GM10266 (cell line): Measurements from ENCODE around the gene COG8.
"Not testable (repeated sequence)": the region's sequence is repeated elsewhere in the genome, so short reads cannot be mapped to it uniquely, and the experiment has no call there.

ENCODE experiments used
- DNase-seq: peaks from one replicate; pipeline ENCODE4 v3.0.0; 2012; ENCODE audit errors: extremely low spot score
- CTCF ChIP-seq: IDR thresholded peaks from 2 replicates; pipeline ENCODE4 v1.5.1; 2012; ENCODE audit warnings: mild to moderate bottlenecking, low read depth; ENCODE audit not compliant: control insufficient read depth, insufficient read depth; ENCODE audit errors: missing control alignments

Gene COG8

DNA sequence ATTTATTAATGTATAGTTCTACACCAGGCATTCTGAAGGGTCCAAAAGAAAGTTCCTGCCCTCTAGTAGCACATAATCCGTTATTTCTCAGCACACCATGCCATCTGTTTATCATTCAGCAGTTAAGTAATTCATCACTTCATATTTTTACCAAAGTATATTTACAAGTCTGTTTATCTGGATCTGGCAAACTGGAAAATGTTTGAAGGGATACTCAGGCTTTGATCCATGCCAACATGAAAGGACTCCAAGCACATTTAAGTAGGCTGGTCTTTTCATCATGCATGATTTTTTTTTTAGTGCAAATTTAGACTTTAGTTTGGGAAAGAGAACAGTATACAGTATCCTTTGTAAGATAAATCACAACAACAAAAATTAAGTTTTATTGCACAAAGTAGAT, 32.3 kb downstream of the COG8 start:
- DNase-seq = no peak

GRCh38 chr16:69306031-69306430, 33.3 kb downstream of the COG8 start:
- DNase-seq = no peak
- TF ChIP-seq CTCF = no peak

More for the DNA sequence above, 32.3 kb downstream of the COG8 start:
- no peak for TF ChIP-seq CTCF

DNA sequence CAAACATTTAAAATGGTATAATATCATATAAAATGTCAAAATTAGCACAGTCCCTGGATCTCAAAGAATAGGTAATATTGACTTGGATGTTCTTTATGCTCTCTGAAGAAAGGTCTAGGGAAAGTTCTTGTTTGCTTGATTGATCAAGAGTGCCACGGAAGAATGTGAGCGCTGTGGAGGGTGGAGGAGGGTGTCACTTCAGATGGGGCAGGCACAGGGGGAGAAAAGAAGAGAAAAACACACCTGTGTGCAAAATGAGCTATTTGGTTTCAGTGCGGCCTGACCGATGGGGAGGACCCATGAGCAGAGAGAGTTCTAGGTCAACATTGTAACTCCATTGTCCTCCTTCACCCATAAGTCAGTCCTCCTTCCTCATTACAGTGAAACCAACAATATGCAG, 37.1 kb downstream of the COG8 start:
- DNase-seq = no peak
- TF ChIP-seq CTCF = no peak

DNA sequence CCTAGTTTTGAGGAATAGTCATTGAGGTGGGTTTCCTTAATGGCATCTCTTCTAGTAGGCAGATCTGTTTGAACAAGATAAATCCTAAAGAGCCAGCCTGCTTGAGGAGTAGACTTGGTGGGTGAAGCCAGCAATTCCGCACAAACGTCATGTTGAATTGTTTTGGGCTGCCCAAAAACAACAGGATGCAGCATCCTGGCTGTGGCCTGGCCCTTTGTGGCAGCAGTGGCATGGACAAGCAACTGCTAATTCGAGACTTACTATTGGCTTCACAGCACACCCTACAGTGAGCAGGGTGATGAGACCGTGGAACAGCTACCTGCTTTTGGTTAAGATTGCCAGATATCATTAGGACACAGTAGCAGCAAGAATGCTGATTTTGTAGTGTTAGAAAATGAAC, 37.5 kb downstream of the COG8 start:
- DNase-seq = no peak

DNA sequence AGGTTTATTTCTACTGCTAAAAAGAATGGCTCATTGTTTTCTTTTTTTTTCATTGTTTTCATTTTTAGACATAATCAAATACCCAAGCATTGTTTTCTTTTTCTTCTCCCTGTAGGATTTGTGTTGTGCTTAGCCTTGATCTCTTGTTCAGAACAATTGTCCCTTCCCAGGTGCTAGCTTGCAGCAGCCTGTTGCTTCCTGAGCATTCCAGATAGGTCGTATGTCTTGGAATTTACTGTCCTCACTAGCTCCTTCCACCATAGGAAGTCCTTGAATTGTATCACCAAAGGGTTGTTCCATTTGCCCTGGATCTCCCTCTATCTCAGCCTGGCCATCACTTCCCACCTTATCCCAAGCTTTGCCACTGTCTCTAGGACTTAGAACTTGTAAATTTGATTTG, 38.2 kb downstream of the COG8 start:
- no peak for TF ChIP-seq CTCF
- no peak for DNase-seq

More for the DNA sequence above, 37.5 kb downstream of the COG8 start:
- no peak for TF ChIP-seq CTCF

GRCh38 chr16:69298261-69298660, 41.1 kb downstream of the COG8 start:
- DNase-seq = no peak
- no peak for TF ChIP-seq CTCF

GRCh38 chr16:69296771-69297170, 42.6 kb downstream of the COG8 start:
- not testable (repeated sequence) for DNase-seq

DNA sequence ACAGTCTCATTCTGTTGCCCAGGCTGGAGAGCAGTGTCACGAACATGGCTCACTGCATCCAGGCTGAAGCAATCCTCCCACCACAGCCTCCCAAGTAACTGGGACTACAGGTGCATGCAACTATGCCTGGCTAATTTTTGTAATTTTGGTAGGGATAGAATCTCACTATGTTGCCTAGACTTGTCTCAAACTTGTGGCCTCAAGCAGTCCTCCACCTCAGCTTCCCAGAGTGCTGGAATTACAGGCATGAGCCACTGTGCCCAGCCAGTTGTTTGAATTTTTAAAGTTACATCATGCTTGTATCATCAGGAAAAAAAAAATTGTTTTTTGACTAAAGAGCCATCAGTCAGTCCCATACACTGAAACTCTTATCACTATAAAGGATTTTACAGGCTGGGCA, 45.3 kb downstream of the COG8 start:
- DNase-seq = no peak
- no peak for TF ChIP-seq CTCF
